OCI-LY7 (cell line): Measurements from ENCODE around the gene CD300C. TPM values are rescaled to one million over a fixed set of nuclear protein-coding genes. Genes with fewer than 3 reads are reported as not detected.

Source experiments
- BruUV-seq: library from RNA; stranded (reverse); fragments of 400-500 nt; replicated peaks from 2 replicates; lab custom pipeline; 2021; lab: Mats Ljungman, UMichigan
- CTCF ChIA-PET: fragments of 300-600 bp; sonication (Branson Sonifier 250); formaldehyde crosslinking; loops from one replicate; lab custom pipeline; 2022; ENCODE audit warnings: antibody characterized with exemption; ENCODE audit not compliant: unreplicated experiment; lab: Charles Lee
- POLR2A ChIA-PET: fragments of 300-600 bp; sonication (Branson Sonifier 250); formaldehyde crosslinking; loops from one replicate; lab custom pipeline; 2022; ENCODE audit warnings: antibody characterized with exemption; lab: Charles Lee
- DNase-seq: peaks from one replicate; pipeline ENCODE4 v3.0.0-alpha.2; 2015; ENCODE audit warnings: low spot score
- H2AFZ ChIP-seq: fragments of 200-600 bp; sonication (generic), shearing (Covaris generic); 2 replicates; pipeline ENCODE4 v1.6.1; 2014; ENCODE audit warnings: mild to moderate bottlenecking, antibody characterized with exemption, low read length, moderate library complexity
- H3K27ac ChIP-seq: fragments of 200-600 bp; sonication (generic); 2 replicates; pipeline ENCODE4 v1.5.1; 2014; ENCODE audit warnings: mixed run types, low read depth, mild to moderate bottlenecking, moderate library complexity, low read length, inconsistent platforms; ENCODE audit not compliant: poor library complexity, severe bottlenecking
- H3K36me3 ChIP-seq: fragments of 200-600 bp; sonication (generic); 2 replicates; pipeline ENCODE4 v1.6.1; 2014; ENCODE audit warnings: mild to moderate bottlenecking, antibody characterized with exemption, low read length, moderate library complexity, mixed read lengths; ENCODE audit not compliant: insufficient read depth
- H3K4me1 ChIP-seq: fragments of 200-600 bp; sonication (generic); 2 replicates; pipeline ENCODE4 v1.5.1; 2014; ENCODE audit warnings: mild to moderate bottlenecking, low read length; ENCODE audit not compliant: insufficient read depth, poor library complexity, severe bottlenecking
- H3K4me2 ChIP-seq: fragments of 200-600 bp; sonication (generic); 2 replicates; pipeline ENCODE4 v1.6.1; 2014; ENCODE audit warnings: mild to moderate bottlenecking, low read length
- H3K4me3 ChIP-seq: fragments of 200-600 bp; sonication (generic); 2 replicates; pipeline ENCODE4 v1.5.1; 2014; ENCODE audit warnings: mild to moderate bottlenecking, low read depth, low read length; ENCODE audit not compliant: poor library complexity, severe bottlenecking
- H3K79me2 ChIP-seq: fragments of 200-600 bp; sonication (generic); 2 replicates; pipeline ENCODE4 v1.6.1; 2016; ENCODE audit warnings: low read depth, mild to moderate bottlenecking, low read length, moderate library complexity, mixed read lengths; ENCODE audit not compliant: insufficient read depth
- H3K9me2 ChIP-seq: fragments of 200-600 bp; sonication (generic); 2 replicates; pipeline ENCODE4 v1.6.1; 2016; ENCODE audit warnings: mild to moderate bottlenecking, low read length, mixed read lengths; ENCODE audit not compliant: insufficient read depth
- H3K9me3 ChIP-seq: fragments of 200-600 bp; sonication (generic); 2 replicates; pipeline ENCODE4 v1.6.1; 2014; ENCODE audit warnings: mild to moderate bottlenecking, mixed run types, low read length, mixed read lengths
- H4K20me1 ChIP-seq: fragments of 200-600 bp; sonication (generic); 2 replicates; pipeline ENCODE4 v1.6.1; 2014; ENCODE audit warnings: mild to moderate bottlenecking, antibody characterized with exemption, low read length, moderate library complexity, mixed read lengths; ENCODE audit not compliant: insufficient read depth
- CTCF ChIP-seq: fragments of 200-600 bp; sonication (generic); conservative IDR thresholded peaks from 2 replicates; pipeline ENCODE4 v1.5.1; 2014; ENCODE audit warnings: mild to moderate bottlenecking, antibody characterized with exemption, low read length, moderate library complexity, mixed read lengths
- EZH2phosphoT487 ChIP-seq: fragments of 200-600 bp; sonication (generic); IDR thresholded peaks from 2 replicates; pipeline ENCODE4 v1.6.1; 2018; ENCODE audit warnings: low read depth, borderline replicate concordance, mild to moderate bottlenecking, mixed run types, antibody characterized with exemption, low read length, moderate library complexity, mixed read lengths
- intact Hi-C: fragments of 100-400 bp; cut with micrococcal nuclease; formaldehyde crosslinking; loops from one replicate; pipeline ENCODE4 v1.10.0; 2022; ENCODE audit not compliant: unreplicated experiment
- total RNA-seq, 2 experiments: library from RNA; depleted of rRNA in 1 of 2; stranded (reverse); fragments of >200 nt in 1 of 2; shearing (Covaris generic) in 1 of 2; gene quantifications; 2 replicates each; pipeline ENCODE4 v1.2.3, GENCODE V29; 2014 to 2022

Gene CD300C
- total RNA-seq, 2 experiments from 2014 or later = not detected

DNA sequence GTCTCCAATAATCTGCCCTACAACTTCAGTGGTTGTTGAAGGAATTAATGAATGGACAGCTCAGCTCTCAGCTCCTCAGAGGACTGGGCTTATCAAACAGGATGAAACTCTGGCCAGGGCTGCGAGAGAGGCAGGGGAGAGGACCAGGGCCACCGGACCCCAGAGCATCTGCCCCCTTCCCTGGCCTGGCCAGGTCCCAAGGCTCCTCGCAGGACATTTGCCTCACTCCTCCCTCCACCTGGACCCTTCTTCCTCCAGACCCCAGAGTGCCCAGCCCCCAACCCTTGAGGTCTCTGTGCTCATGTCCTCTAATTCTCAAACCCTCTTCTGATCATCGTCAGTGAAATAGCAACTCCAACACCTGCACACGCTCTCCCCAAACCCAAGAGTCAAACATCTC lies 3.7 kb downstream of the CD300C start:
- Histone ChIP-seq H2AFZ (no peak overlapping the region), H3K9me2 (no peaks in the 10 kb centered on the region), H3K9me3 (no peaks in the 10 kb centered on the region), H3K4me1 (no peaks in the 10 kb centered on the region), H3K79me2 (no peaks in the 10 kb centered on the region), H3K4me3 (no peak overlapping the region), H4K20me1 (no peaks in the 10 kb centered on the region), H3K27ac (no peak overlapping the region), H3K36me3 (no peaks in the 10 kb centered on the region), H3K4me2 (no peak overlapping the region)
- POLR2A ChIA-PET = no interaction called here
- intact Hi-C loops = no loop called here
- TF ChIP-seq EZH2phosphoT487 (no peak), CTCF (no peak)
- DNase-seq = no peak
- no TSS peak for BruUV-seq
- CTCF ChIA-PET = no interaction called here

- POLR2A ChIA-PET = no interaction called here
- H3K9me3 ChIP-seq = no peaks in the 10 kb centered on the region
- CTCF ChIA-PET = no interaction called here
- no peak overlapping the region for H3K4me2 ChIP-seq
- no peak for DNase-seq
- no peaks in the 10 kb centered on the region for H4K20me1 ChIP-seq
- H3K79me2 ChIP-seq = no peaks in the 10 kb centered on the region
- no peak overlapping the region for H2AFZ ChIP-seq
- no peaks in the 10 kb centered on the region for H3K36me3 ChIP-seq
- intact Hi-C loops = no loop called here
- no peak for TF ChIP-seq EZH2phosphoT487
- TF ChIP-seq CTCF = no peak
- no peak overlapping the region for H3K4me3 ChIP-seq
- H3K4me1 ChIP-seq = no peaks in the 10 kb centered on the region
- BruUV-seq = no TSS peak
- no peaks in the 10 kb centered on the region for H3K9me2 ChIP-seq
- no peak overlapping the region for H3K27ac ChIP-seq
Measured at GRCh38 chr17:74541176-74542111, 4.5 kb downstream of the CD300C start.

DNA sequence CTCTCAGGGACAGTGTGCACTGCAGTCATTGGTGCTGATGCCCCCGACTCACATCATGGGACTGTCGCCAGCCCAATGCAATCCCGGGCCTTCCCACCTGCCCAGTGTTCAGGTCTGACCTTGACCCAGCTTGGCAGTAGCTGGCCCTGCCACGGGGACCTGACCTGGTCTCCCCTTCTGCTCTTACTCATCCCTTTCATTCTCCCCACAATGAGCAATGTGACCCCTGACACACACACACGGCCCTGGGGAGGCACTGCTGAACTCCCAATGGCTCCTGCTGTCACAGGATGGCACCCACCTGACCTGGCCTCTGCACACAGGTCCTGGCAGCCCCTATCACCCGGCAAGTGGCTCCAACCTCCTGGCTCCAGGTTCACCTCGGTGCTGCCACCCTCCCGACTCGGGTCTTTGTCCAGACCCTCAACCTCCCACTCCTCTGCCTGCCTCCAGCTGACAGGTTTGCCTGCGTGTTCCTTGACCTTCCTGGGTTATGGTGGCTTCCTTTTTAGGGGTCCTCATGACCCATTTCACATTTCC lies 6.6 kb downstream of the CD300C start:
- TF ChIP-seq EZH2phosphoT487 (no peak), CTCF (no peak)
- DNase-seq = no peak
- Histone ChIP-seq H3K4me3 (no peak overlapping the region), H3K4me2 (no peak overlapping the region), H2AFZ (no peak overlapping the region), H3K79me2 (no peaks in the 10 kb centered on the region), H4K20me1 (no peaks in the 10 kb centered on the region), H3K4me1 (no peaks in the 10 kb centered on the region), H3K27ac (no peak overlapping the region), H3K36me3 (no peaks in the 10 kb centered on the region), H3K9me2 (no peaks in the 10 kb centered on the region), H3K9me3 (no peaks in the 10 kb centered on the region)
- intact Hi-C loops = no loop called here
- ChIA-PET CTCF (no interaction called here), POLR2A (no interaction called here)
- BruUV-seq = no TSS peak
